ENCODE data around the gene ZBTB17.

DNA sequence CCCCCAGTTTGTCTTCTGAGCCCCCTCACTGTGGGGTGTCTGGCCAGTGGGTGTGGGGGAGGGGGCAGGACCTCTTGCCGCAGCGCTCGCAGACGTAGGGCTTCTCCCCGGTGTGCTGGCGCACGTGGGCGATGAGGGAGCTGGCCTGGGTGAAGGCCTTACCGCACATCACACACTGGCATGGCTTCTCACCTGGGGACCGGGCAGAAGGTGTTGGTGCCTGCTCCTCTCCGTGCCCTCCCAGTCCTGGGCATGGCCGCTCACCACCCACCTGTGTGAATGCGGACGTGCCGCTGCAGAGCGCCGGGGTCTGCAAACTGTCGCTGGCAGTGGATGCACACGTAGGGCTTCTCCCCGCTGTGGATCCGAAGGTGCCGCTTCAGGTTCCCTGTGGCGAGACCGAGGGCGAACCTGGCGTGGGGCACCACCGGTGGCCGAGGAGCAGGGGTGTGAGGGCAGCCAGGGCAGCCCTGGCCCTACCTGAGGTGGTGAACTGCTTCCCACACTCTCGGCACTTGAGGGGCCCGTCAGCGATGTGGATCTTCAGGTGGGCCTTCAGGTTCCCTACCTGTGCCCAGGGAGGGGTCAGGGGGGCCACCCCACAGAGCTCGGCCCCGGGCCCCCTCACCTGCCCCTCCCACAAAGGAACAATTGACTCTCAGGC is 32.4 kb downstream of the ZBTB17 start:
- no peak for TF ChIP-seq POLR2A (IDR thresholded peaks at IDR 0.05)
- TF ChIP-seq, protein P1, sequence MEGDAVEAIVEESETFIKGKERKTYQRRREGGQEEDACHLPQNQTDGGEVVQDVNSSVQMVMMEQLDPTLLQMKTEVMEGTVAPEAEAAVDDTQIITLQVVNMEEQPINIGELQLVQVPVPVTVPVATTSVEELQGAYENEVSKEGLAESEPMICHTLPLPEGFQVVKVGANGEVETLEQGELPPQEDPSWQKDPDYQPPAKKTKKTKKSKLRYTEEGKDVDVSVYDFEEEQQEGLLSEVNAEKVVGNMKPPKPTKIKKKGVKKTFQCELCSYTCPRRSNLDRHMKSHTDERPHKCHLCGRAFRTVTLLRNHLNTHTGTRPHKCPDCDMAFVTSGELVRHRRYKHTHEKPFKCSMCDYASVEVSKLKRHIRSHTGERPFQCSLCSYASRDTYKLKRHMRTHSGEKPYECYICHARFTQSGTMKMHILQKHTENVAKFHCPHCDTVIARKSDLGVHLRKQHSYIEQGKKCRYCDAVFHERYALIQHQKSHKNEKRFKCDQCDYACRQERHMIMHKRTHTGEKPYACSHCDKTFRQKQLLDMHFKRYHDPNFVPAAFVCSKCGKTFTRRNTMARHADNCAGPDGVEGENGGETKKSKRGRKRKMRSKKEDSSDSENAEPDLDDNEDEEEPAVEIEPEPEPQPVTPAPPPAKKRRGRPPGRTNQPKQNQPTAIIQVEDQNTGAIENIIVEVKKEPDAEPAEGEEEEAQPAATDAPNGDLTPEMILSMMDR (IDR thresholded peaks at IDR 0.05): no peak
- TF ChIP-seq POLR2AphosphoS5 (IDR thresholded peaks at IDR 0.05): no peak
